Gastrocnemius medialis (tissue), 4 donors: ENCODE results near the gene KAZN. TPM values are rescaled to one million over a fixed set of nuclear protein-coding genes. Genes with fewer than 3 reads are reported as not detected.

Experiments used
- ATAC-seq, 2 donors: fragments of 150-250 bp; one replicate each; pipeline ENCODE4 v1.9.1; 2016
- DNase-seq, 2 donors: peaks; one replicate each; pipeline ENCODE4 v3.0.0-alpha.2; 2019
- H3K27ac ChIP-seq, 4 donors: fragments of 200-600 bp; sonication (generic); 1 replicate in 1 of 4; 2 replicates in 3 of 4; pipeline ENCODE4 v1.5.1; 2016 to 2018; ENCODE audit warnings: mild to moderate bottlenecking in 2 of 4, moderate library complexity in 1 of 4
- H3K27me3 ChIP-seq, 3 donors: fragments of 200-600 bp; sonication (generic) in 2 of 3; 1 replicate in 1 of 3; 2 replicates in 2 of 3; pipeline versions ENCODE4 v1.5.1 to v1.6.0; 2016 to 2019; ENCODE audit warnings: mild to moderate bottlenecking in 1 of 3, moderate library complexity in 1 of 3
- H3K36me3 ChIP-seq, 2 donors: fragments of 200-600 bp; sonication (generic) in 1 of 2; one replicate each; pipeline ENCODE4 v1.5.1; 2017 to 2018
- H3K4me1 ChIP-seq, 2 donors: fragments of 200-600 bp; sonication (generic) in 1 of 2; one replicate each; pipeline ENCODE4 v1.5.1; 2016 to 2017; ENCODE audit warnings: mild to moderate bottlenecking in 2 of 2
- H3K4me3 ChIP-seq, 4 donors: fragments of 200-600 bp; sonication (generic) in 3 of 4; 1 replicate in 1 of 4; 2 replicates in 3 of 4; pipeline ENCODE4 v1.5.1; 2016 to 2019; ENCODE audit warnings: mild to moderate bottlenecking in 2 of 4
- H3K9me3 ChIP-seq, 3 donors: fragments of 200-600 bp; sonication (generic) in 2 of 3; 1 replicate in 1 of 3; 2 replicates in 2 of 3; pipeline ENCODE4 v1.5.1; 2016 to 2019
- CTCF ChIP-seq, 5 experiments: fragments of 450-650 bp in 3 of 5; fragments of 200-600 bp in 2 of 5; sonication (generic) in 2 of 5; IDR thresholded peaks in 4 of 5; conservative IDR thresholded peaks in 1 of 5; 1 replicate in 4 of 5; 2 replicates in 1 of 5; pipeline ENCODE4 v1.5.1; 2016 to 2019; ENCODE audit warnings: antibody characterized with exemption in 5 of 5, mild to moderate bottlenecking in 3 of 5, moderate library complexity in 3 of 5
- POLR2A ChIP-seq, 2 donors: fragments of 450-650 bp; IDR thresholded peaks; one replicate each; pipeline ENCODE4 v1.6.1; 2017; ENCODE audit warnings: antibody characterized with exemption in 2 of 2, mild to moderate bottlenecking in 2 of 2, moderate library complexity in 2 of 2
- in situ Hi-C, 4 donors: fragments of 200-750 bp; cut with MboI; loops; one replicate each; pipeline versions ENCODE4 v1.15.0 to v1.8.0; 2017; ENCODE audit warnings: low sequenced_read_pairs in 4 of 4
- intact Hi-C: fragments of 100-400 bp; cut with DNase I; formaldehyde crosslinking; loops from one replicate; pipeline ENCODE4 v1.15.1; 2023; ENCODE audit warnings: low total_unique reads
- total RNA-seq, 4 donors: library from RNA; depleted of rRNA; stranded (reverse); fragments of >200 nt; gene quantifications; one replicate each; pipeline versions ENCODE4 v1.1.0 to v1.2.3, GENCODE V29; 2016

Gene KAZN
- total RNA-seq, 4 donors from 2014 or later: 0.05 to 2.2 (median 1.00) TPM

GRCh38 chr1:15123270-15123669, 524.8 kb downstream of the KAZN start:
- TF ChIP-seq POLR2A (IDR thresholded peaks at IDR 0.05): no peak
- TF ChIP-seq CTCF (IDR thresholded peaks at IDR 0.05 in 4 of 5, conservative IDR thresholded peaks at IDR 0.05 in 1 of 5): no peak
- ATAC-seq: no peak
- Histone ChIP-seq H3K36me3 (no peaks in the 10 kb centered on the region), H3K4me3 (no peak overlapping the region), H3K27me3 (no peaks in the 10 kb centered on the region), H3K9me3 (no peaks in the 10 kb centered on the region), H3K4me1 (no peaks in the 10 kb centered on the region), H3K27ac (no peak overlapping the region)
- no peak for DNase-seq
- in situ Hi-C loops: loop anchor here in 2 of 4 donors (10.0 to 25.0 kb wide), 2 partner anchors 182 to 314 kb away; partner anchors contain the start of gene CTRC (in 1 of the 2)
- intact Hi-C loops: loop anchor here (10.0 kb wide), 1 partner anchor 152 kb away; no protein-coding TSS in a partner anchor

DNA sequence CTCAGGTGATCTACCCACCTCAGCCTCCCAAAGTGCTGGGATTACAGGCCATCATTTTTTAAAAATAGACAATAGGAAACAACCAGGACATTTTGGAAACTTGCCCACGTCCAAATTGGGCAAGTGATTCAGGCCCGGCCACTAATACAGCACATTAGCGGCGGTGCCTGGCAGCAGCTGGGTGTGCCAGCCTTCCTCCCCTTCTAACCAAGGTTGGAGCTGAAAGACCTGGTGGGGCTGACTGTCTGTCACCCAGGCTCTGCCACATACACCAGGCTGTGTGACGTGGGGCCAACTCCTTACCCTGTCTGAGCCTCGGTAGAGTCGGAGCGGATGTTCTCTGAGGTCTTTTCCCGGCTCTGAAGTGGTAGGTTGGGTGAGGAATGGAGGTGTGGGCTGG, 525.4 kb downstream of the KAZN start:
- in situ Hi-C loops (loop anchor here in 2 of 4 donors (10.0 to 25.0 kb wide), 2 partner anchors 181 to 313 kb away; partner anchors contain the start of gene CTRC (in 1 of the 2)), intact Hi-C loops (loop anchor here (10.0 kb wide), 1 partner anchor 151 kb away; no protein-coding TSS in a partner anchor)
- H3K27me3 ChIP-seq: no peaks in the 10 kb centered on the region
- H3K4me3 ChIP-seq: no peak overlapping the region
- no peaks in the 10 kb centered on the region for H3K36me3 ChIP-seq
- H3K27ac ChIP-seq: no peak overlapping the region
- no peaks in the 10 kb centered on the region for H3K9me3 ChIP-seq
- TF ChIP-seq POLR2A (IDR thresholded peaks at IDR 0.05) (no peak), CTCF (IDR thresholded peaks at IDR 0.05 in 4 of 5, conservative IDR thresholded peaks at IDR 0.05 in 1 of 5) (no peak)
- DNase-seq: no peak
- H3K4me1 ChIP-seq: no peaks in the 10 kb centered on the region
- no peak for ATAC-seq

GRCh38 chr1:15124362-15125100, 526.0 kb downstream of the KAZN start:
- TF ChIP-seq POLR2A (IDR thresholded peaks at IDR 0.05): no peak
- TF ChIP-seq CTCF (IDR thresholded peaks at IDR 0.05 in 4 of 5, conservative IDR thresholded peaks at IDR 0.05 in 1 of 5): no peak
- no peak overlapping the region for H3K27ac ChIP-seq
- H3K27me3 ChIP-seq: no peaks in the 10 kb centered on the region
- intact Hi-C loops (loop anchor here (10.0 kb wide), 1 partner anchor 150 kb away; no protein-coding TSS in a partner anchor), in situ Hi-C loops (loop anchor here in 3 of 4 donors (5.0 to 25.0 kb wide), 3 partner anchors 178 to 313 kb away; partner anchors contain the start of gene CTRC (in 2 of the 3))
- DNase-seq (no peak), ATAC-seq (no peak)
- H3K36me3 ChIP-seq: no peaks in the 10 kb centered on the region
- no peak overlapping the region for H3K4me3 ChIP-seq
- no peaks in the 10 kb centered on the region for H3K9me3 ChIP-seq
- H3K4me1 ChIP-seq: no peaks in the 10 kb centered on the region

- in situ Hi-C loops (loop anchor here in 3 of 4 donors (5.0 to 25.0 kb wide), 3 partner anchors 177 to 312 kb away; partner anchors contain the start of gene CTRC (in 1 of the 3)), intact Hi-C loops (loop anchor here (10.0 kb wide), 1 partner anchor 150 kb away; no protein-coding TSS in a partner anchor)
- ATAC-seq (no peak), DNase-seq (no peak)
- Histone ChIP-seq H3K4me3 (no peak overlapping the region), H3K36me3 (no peaks in the 10 kb centered on the region), H3K4me1 (no peaks in the 10 kb centered on the region), H3K9me3 (no peaks in the 10 kb centered on the region), H3K27ac (no peak overlapping the region), H3K27me3 (no peaks in the 10 kb centered on the region)
- no peak for TF ChIP-seq POLR2A (IDR thresholded peaks at IDR 0.05)
- no peak for TF ChIP-seq CTCF (IDR thresholded peaks at IDR 0.05 in 4 of 5, conservative IDR thresholded peaks at IDR 0.05 in 1 of 5)
Observed at GRCh38 chr1:15125101-15125745, 526.7 kb downstream of the KAZN start.
